Activated CD4-positive, alpha-beta T cell treated with anti-CD3 and anti-CD28 coated beads, Interleukin-2, amount 10 ng/mL, durations not matched to agents 24 days and 14 days (primary cell): Measurements from ENCODE around the gene PDXDC1. TPM values are rescaled to one million over a fixed set of nuclear protein-coding genes. Genes with fewer than 3 reads are reported as not detected.
"Not testable (repeated sequence)": the region's sequence is repeated elsewhere in the genome, so short reads cannot be mapped to it uniquely, and the experiment has no call there.

Experiments
- DNase-seq: peaks from one replicate; pipeline ENCODE4 v3.0.0; 2022
- H3K27ac Mint-ChIP-seq: one replicate; pipeline ENCODE4 v1.8.0; 2022; ENCODE audit warnings: mild to moderate bottlenecking, mixed read lengths
- H3K27me3 Mint-ChIP-seq: one replicate; pipeline ENCODE4 v1.8.0; 2022; ENCODE audit warnings: mixed read lengths
- H3K36me3 Mint-ChIP-seq: one replicate; pipeline ENCODE4 v1.8.0; 2022; ENCODE audit warnings: low read depth, mild to moderate bottlenecking, mixed read lengths
- H3K4me1 Mint-ChIP-seq: one replicate; pipeline ENCODE4 v1.8.0; 2021; ENCODE audit warnings: mixed read lengths
- H3K4me3 Mint-ChIP-seq: one replicate; pipeline ENCODE4 v1.8.0; 2022; ENCODE audit warnings: mild to moderate bottlenecking, moderate library complexity, mixed read lengths
- H3K9me3 Mint-ChIP-seq: one replicate; pipeline ENCODE4 v1.8.0; 2021; ENCODE audit warnings: mixed read lengths
- intact Hi-C: fragments of 100-400 bp; cut with micrococcal nuclease; formaldehyde crosslinking; loops from one replicate; pipeline ENCODE4 v1.15.1; 2023
- total RNA-seq: library from RNA; stranded (reverse); gene quantifications from 2 replicates; pipeline ENCODE4 v1.2.3, GENCODE V29; 2022

PDXDC1 gene
- total RNA-seq, 1 donor from 2014 or later, result 56.1 TPM

GRCh38 chr16:15168303-15168702, 193.5 kb downstream of the PDXDC1 start:
- DNase-seq, intact Hi-C loops, H3K4me1 Mint-ChIP-seq, H3K36me3 Mint-ChIP-seq, H3K4me3 Mint-ChIP-seq, H3K9me3 Mint-ChIP-seq, H3K27ac Mint-ChIP-seq: not testable (repeated sequence)
- peaks cover 14% of the 10 kb centered on the region for H3K27me3 Mint-ChIP-seq

DNA sequence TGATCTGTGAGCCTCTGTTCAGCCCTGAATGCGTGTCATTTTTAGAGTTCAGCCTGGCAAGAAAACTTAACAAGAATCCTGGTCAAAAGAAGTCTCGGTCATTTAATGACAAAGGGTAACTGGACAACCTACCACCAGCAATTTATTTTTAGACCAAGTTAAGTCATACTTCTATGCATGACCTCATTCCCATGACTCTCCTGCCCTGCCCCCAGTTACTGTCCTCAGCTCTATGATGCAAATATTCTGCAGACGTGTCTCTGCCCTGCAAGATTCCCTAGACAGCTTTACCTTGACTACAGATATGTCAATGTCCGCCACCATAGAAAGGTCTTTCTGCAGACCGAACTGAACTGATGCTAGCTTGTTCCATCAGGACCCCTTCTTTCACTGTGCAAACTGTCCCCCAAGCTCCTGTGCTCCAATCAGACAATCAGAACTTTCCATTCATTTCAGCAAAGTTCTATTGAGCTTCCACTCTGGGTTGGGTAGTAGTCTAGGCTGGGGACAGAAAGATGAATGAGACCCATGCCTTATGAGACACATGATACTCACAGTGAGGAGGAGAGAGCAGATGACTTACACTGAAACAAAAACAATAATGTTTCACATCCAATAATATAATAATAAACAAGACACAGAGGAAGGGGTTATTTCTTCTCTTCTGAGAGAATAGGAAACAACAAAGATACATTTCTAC, 194.3 kb downstream of the PDXDC1 start:
- H3K9me3 Mint-ChIP-seq, H3K4me3 Mint-ChIP-seq, H3K27ac Mint-ChIP-seq, H3K4me1 Mint-ChIP-seq, intact Hi-C loops, H3K36me3 Mint-ChIP-seq, DNase-seq: not testable (repeated sequence)
- peaks cover 14% of the 10 kb centered on the region for H3K27me3 Mint-ChIP-seq

GRCh38 chr16:15179909-15180308, 205.1 kb downstream of the PDXDC1 start:
- H3K9me3 Mint-ChIP-seq, H3K36me3 Mint-ChIP-seq, DNase-seq, H3K27me3 Mint-ChIP-seq, H3K4me1 Mint-ChIP-seq, H3K27ac Mint-ChIP-seq, intact Hi-C loops, H3K4me3 Mint-ChIP-seq: not testable (repeated sequence)

GRCh38 chr16:15180946-15181345, 206.1 kb downstream of the PDXDC1 start:
- H3K4me1 Mint-ChIP-seq, H3K4me3 Mint-ChIP-seq, H3K36me3 Mint-ChIP-seq, H3K27ac Mint-ChIP-seq, DNase-seq, H3K27me3 Mint-ChIP-seq, intact Hi-C loops, H3K9me3 Mint-ChIP-seq: not testable (repeated sequence)

- H3K9me3 Mint-ChIP-seq, H3K4me1 Mint-ChIP-seq, H3K27me3 Mint-ChIP-seq, DNase-seq, H3K27ac Mint-ChIP-seq, H3K4me3 Mint-ChIP-seq, intact Hi-C loops, H3K36me3 Mint-ChIP-seq: not testable (repeated sequence)
Observed at GRCh38 chr16:15184000-15184399, 209.2 kb downstream of the PDXDC1 start.

Other genes starting within 250 kb of the PDXDC1 start
- 3.1 and 6.5 TPM in 2 replicates for gene NPIPA2, start 232.5 kb upstream of the PDXDC1 start, total RNA-seq
- gene NOMO1, start 141.3 kb upstream of the PDXDC1 start, total RNA-seq, result 86.1 and 87.3 TPM in 2 replicates
- gene NPIPA1, start 37.6 kb upstream of the PDXDC1 start, total RNA-seq, result 120 and 122 TPM in 2 replicates
- gene NTAN1, start 81.0 kb downstream of the PDXDC1 start, total RNA-seq, result 26.6 and 30.1 TPM in 2 replicates
- 34.1 and 38.4 TPM in 2 replicates for gene RRN3, start 119.2 kb downstream of the PDXDC1 start, total RNA-seq